Heart left ventricle (tissue), 13 donors: ENCODE measurements around the gene KCNMA1.

Source experiments
- CTCF ChIP-seq, 12 donors: fragments of 200-600 bp; sonication (generic) in 4 of 12; IDR thresholded peaks; one replicate each; pipeline versions ENCODE4 v1.5.0 to v1.8.0; 2018 to 2022; ENCODE audit warnings: antibody characterized with exemption in 12 of 12, mild to moderate bottlenecking in 5 of 12
- POLR2A ChIP-seq, 2 donors: fragments of 450-650 bp; IDR thresholded peaks; one replicate each; pipeline ENCODE4 v1.6.1; 2017; ENCODE audit warnings: antibody characterized with exemption in 2 of 2, mild to moderate bottlenecking in 2 of 2, moderate library complexity in 2 of 2
- donor health status: ischemic (EF 13 %, LVEDD 7.1; RV severe dilation, severe dysfunction).
- donor health status: DM: no; HTN: yes; CAD: no.
- donor health status: DM: no; HTN: no; CAD: no.
- donor health status: ischemic (EF 25% LVEDD 6.9; RV normal size, moderate dysfunction).
- donor health status: ischemic (EF 25% LVEDD 5.7; RV mildly dilated, moderate dysfunction).
- donor health status: ischemic (EF 35%, LVEDD 5.7; RV mildly dilated, moderate dysfunction).
- donor health status: nonischemic (EF 11% LVEDD 7.7; RV severe dilation, severe dysfunction).
- donor health status: DM: yes; HTN: yes; CAD: no.
- donor health status: PGD.
- donor health status: ischemic (EF 29% LVEDD 5.4; RV normal size, mild dysfunction).
- donor health status: nonischemic (EF 23%, LVEDD 6.1; RV moderate dilation, normal function).

- TF ChIP-seq CTCF (IDR thresholded peaks at IDR 0.05) (no peak), POLR2A (IDR thresholded peaks at IDR 0.05) (no peak)
These were observed 207.1 kb downstream of the KCNMA1 start for GRCh38 chr10:77430530-77430929.
